Measurements from ENCODE around the gene UST.

UST gene

DNA sequence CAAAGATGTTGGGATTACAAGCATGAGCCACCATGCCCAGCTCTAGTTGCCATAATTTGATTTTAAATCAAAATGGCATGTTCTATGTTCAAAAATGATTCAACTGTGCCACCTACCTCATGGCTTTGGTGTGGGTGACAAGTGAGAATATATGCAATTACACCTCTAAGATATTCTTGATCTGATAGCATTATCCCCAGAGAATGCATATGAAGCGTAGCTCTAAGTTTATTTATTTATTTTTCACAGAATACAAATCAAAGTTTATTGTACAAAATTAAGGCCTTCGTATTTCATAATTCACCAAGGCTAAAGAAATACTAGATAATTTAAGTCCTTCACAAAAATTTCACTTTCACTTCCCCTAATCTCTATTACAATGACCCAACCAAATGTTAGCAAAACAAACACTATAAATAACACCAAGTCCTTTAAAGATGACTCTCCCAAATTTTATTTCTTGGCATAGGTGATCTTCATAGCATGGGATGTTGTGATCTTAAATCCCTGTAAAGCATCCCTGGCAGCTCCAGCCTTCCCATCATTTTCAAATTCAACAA is 364.8 kb downstream of the UST start:
- H3K36me3 ChIP-seq (ENCODE audit: control insufficient read depth in 2 of 2, insufficient read depth in 2 of 2, low read length in 2 of 2) = no peaks in the 10 kb centered on the region
- no peaks in the 10 kb centered on the region for H3K9me3 ChIP-seq (ENCODE audit: control insufficient read depth in 2 of 2, low read length in 2 of 2)
- no peak overlapping the region for H3K9ac ChIP-seq (ENCODE audit: low read depth in 1 of 2, low read length in 2 of 2)
- H3K27ac ChIP-seq (ENCODE audit: low read depth in 2 of 2, low read length in 2 of 2) = no peak overlapping the region
- H3K4me3 ChIP-seq (ENCODE audit: low read length in 2 of 2) = no peak overlapping the region
- no peaks in the 10 kb centered on the region for H3K27me3 ChIP-seq (ENCODE audit: control insufficient read depth in 2 of 2, insufficient read depth in 2 of 2, low read length in 2 of 2)
- peaks cover 0 to 4% of the 10 kb centered on the region in 2 donors for H3K4me1 ChIP-seq (ENCODE audit: control insufficient read depth in 2 of 2, insufficient read depth in 2 of 2, low read length in 2 of 2)

DNA sequence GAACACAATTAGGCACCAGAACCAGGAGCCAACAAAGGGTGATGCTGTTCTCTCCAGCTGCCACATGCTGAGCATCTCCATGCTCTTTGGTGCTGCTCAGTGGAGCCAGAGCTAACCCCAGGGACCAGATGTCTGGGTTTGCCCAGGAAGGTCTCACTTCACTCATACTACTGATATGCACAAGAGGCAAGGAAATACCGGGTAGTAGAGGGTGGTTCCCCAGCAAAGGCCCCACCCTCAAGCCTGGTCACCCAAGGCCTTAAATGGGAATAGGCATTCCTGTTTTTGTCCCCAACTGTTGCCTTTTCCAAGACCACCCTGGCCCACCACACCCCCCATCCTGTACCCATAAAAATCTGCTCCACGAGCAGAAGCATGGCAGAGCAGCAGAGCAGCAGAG is 366.1 kb downstream of the UST start:
- Histone ChIP-seq H3K9me3 (ENCODE audit: control insufficient read depth in 2 of 2, low read length in 2 of 2) (no peaks in the 10 kb centered on the region), H3K27ac (ENCODE audit: low read depth in 2 of 2, low read length in 2 of 2) (no peak overlapping the region), H3K36me3 (ENCODE audit: control insufficient read depth in 2 of 2, insufficient read depth in 2 of 2, low read length in 2 of 2) (no peaks in the 10 kb centered on the region), H3K9ac (ENCODE audit: low read depth in 1 of 2, low read length in 2 of 2) (no peak overlapping the region), H3K27me3 (ENCODE audit: control insufficient read depth in 2 of 2, insufficient read depth in 2 of 2, low read length in 2 of 2) (no peaks in the 10 kb centered on the region), H3K4me1 (ENCODE audit: control insufficient read depth in 2 of 2, insufficient read depth in 2 of 2, low read length in 2 of 2) (peaks cover 0 to 4% of the 10 kb centered on the region in 2 donors), H3K4me3 (ENCODE audit: low read length in 2 of 2) (no peak overlapping the region)

DNA sequence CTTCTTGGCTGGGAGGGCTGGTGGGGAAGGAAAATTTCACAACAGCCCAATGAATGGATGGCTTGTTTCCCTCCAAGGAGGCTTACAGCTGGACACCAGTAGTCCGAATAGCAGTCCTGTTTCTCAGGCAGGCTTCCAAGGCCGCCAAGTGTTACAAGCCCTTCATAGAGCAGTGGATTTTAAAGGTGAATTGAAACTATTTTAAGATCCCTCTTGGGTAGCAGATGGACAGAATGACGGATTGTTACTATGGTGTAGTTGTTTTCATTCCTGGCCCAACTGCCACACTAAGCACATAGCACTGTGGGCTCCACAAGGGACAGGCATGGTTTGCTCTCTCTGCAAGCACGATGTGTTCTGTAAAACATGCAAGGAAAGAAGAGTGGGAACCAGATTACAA is 367.3 kb downstream of the UST start:
- H3K9ac ChIP-seq (ENCODE audit: low read depth in 1 of 2, low read length in 2 of 2) = no peak overlapping the region
- H3K27ac ChIP-seq (ENCODE audit: low read depth in 2 of 2, low read length in 2 of 2) = no peak overlapping the region
- no peaks in the 10 kb centered on the region for H3K27me3 ChIP-seq (ENCODE audit: control insufficient read depth in 2 of 2, insufficient read depth in 2 of 2, low read length in 2 of 2)
- H3K4me3 ChIP-seq (ENCODE audit: low read length in 2 of 2) = no peak overlapping the region
- no peaks in the 10 kb centered on the region for H3K9me3 ChIP-seq (ENCODE audit: control insufficient read depth in 2 of 2, low read length in 2 of 2)
- H3K4me1 ChIP-seq (ENCODE audit: control insufficient read depth in 2 of 2, insufficient read depth in 2 of 2, low read length in 2 of 2) = no peaks in the 10 kb centered on the region
- H3K36me3 ChIP-seq (ENCODE audit: control insufficient read depth in 2 of 2, insufficient read depth in 2 of 2, low read length in 2 of 2) = no peaks in the 10 kb centered on the region

DNA sequence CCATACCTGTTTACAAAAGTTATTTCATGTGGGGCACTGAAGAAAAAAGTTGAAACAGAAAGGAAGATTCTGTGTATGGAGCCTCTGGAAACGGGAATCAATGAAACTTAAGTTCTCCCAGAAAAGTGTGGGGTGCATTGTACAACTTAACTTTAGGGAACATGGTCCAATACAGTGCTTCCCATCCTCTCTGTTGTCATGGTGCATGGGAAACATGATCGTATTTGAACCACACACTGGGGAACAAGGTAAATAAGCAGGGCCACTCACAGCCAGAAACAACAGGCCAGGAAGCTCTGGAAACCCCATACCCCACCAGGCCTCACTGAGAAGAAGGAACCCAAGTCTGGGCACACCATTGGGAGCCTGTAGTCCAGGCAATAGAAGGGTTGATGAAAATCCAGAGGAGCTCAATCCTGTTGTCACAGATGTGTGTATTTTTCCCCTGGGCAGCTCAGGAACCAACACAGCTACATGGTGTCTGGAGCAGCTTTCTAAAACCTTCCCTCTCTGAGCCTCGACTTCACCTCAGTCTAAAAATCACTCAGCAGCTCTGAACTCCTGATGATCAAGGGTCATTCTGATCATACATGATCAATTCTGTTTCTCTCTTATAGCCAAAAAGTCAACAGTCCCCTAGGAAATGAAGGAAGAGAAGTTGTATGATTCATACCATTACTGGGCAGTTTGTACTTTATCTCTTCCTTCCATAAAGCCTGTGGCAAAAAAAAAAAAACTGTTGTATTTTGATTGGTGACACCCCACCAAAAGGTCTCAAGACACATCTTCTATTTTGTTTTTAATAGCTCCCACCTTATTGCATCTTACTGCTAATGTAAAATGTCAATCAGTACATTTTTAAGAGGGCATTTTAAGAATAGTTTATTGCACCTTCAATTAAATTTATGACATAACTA is 372.2 kb downstream of the UST start:
- Histone ChIP-seq H3K9ac (ENCODE audit: low read depth in 1 of 2, low read length in 2 of 2) (no peak overlapping the region), H3K9me3 (ENCODE audit: control insufficient read depth in 2 of 2, low read length in 2 of 2) (no peaks in the 10 kb centered on the region), H3K36me3 (ENCODE audit: control insufficient read depth in 2 of 2, insufficient read depth in 2 of 2, low read length in 2 of 2) (no peaks in the 10 kb centered on the region), H3K27ac (ENCODE audit: low read depth in 2 of 2, low read length in 2 of 2) (no peak overlapping the region), H3K4me1 (ENCODE audit: control insufficient read depth in 2 of 2, insufficient read depth in 2 of 2, low read length in 2 of 2) (no peaks in the 10 kb centered on the region), H3K4me3 (ENCODE audit: low read length in 2 of 2) (no peak overlapping the region), H3K27me3 (ENCODE audit: control insufficient read depth in 2 of 2, insufficient read depth in 2 of 2, low read length in 2 of 2) (no peaks in the 10 kb centered on the region)

GRCh38 chr6:149122850-149123821 is 376.3 kb downstream of the UST start:
- H3K4me3 ChIP-seq (ENCODE audit: low read length in 2 of 2) = no peak overlapping the region
- no peaks in the 10 kb centered on the region for H3K27me3 ChIP-seq (ENCODE audit: control insufficient read depth in 2 of 2, insufficient read depth in 2 of 2, low read length in 2 of 2)
- no peaks in the 10 kb centered on the region for H3K9me3 ChIP-seq (ENCODE audit: control insufficient read depth in 2 of 2, low read length in 2 of 2)
- H3K9ac ChIP-seq (ENCODE audit: low read depth in 1 of 2, low read length in 2 of 2) = no peak overlapping the region
- no peaks in the 10 kb centered on the region for H3K4me1 ChIP-seq (ENCODE audit: control insufficient read depth in 2 of 2, insufficient read depth in 2 of 2, low read length in 2 of 2)
- H3K27ac ChIP-seq (ENCODE audit: low read depth in 2 of 2, low read length in 2 of 2) = no peak overlapping the region
- no peaks in the 10 kb centered on the region for H3K36me3 ChIP-seq (ENCODE audit: control insufficient read depth in 2 of 2, insufficient read depth in 2 of 2, low read length in 2 of 2)

DNA sequence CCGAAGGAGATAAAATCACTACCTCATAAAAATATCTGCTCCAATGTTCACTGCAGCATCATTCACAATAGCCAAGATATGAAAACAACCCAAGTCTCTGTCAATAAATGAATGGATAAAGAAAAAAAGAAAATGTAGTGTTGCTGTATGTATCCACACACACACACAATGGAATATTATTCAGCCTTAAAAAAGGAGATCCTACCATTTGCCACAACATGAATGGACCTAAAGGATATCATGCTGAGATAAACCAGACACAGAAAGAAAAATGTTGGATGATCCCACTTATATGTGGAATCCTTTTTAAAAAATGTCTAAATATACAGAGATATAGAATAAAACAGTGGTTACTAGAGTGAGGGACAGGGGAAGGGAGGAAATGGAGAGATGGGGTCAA is 378.5 kb downstream of the UST start:
- H3K4me3 ChIP-seq (ENCODE audit: low read length in 2 of 2) = no peak overlapping the region
- no peaks in the 10 kb centered on the region for H3K27me3 ChIP-seq (ENCODE audit: control insufficient read depth in 2 of 2, insufficient read depth in 2 of 2, low read length in 2 of 2)
- no peaks in the 10 kb centered on the region for H3K9me3 ChIP-seq (ENCODE audit: control insufficient read depth in 2 of 2, low read length in 2 of 2)
- no peak overlapping the region for H3K9ac ChIP-seq (ENCODE audit: low read depth in 1 of 2, low read length in 2 of 2)
- no peaks in the 10 kb centered on the region for H3K36me3 ChIP-seq (ENCODE audit: control insufficient read depth in 2 of 2, insufficient read depth in 2 of 2, low read length in 2 of 2)
- H3K27ac ChIP-seq (ENCODE audit: low read depth in 2 of 2, low read length in 2 of 2) = no peak overlapping the region
- no peaks in the 10 kb centered on the region for H3K4me1 ChIP-seq (ENCODE audit: control insufficient read depth in 2 of 2, insufficient read depth in 2 of 2, low read length in 2 of 2)

Measured in mucosa of rectum (tissue), 2 donors.